Activated T-cell treated with anti-CD3 and anti-CD28 coated beads for 24 hours (primary cell): Measurements from ENCODE around the gene CD320.

Source experiments
- DNase-seq: peaks from one replicate; pipeline ENCODE4 v3.0.0-alpha.2; 2020; ENCODE audit warnings: low read depth

CD320 gene

GRCh38 chr19:8254286-8255001 lies 53.7 kb downstream of the CD320 start:
- DNase-seq, result no peak

DNA sequence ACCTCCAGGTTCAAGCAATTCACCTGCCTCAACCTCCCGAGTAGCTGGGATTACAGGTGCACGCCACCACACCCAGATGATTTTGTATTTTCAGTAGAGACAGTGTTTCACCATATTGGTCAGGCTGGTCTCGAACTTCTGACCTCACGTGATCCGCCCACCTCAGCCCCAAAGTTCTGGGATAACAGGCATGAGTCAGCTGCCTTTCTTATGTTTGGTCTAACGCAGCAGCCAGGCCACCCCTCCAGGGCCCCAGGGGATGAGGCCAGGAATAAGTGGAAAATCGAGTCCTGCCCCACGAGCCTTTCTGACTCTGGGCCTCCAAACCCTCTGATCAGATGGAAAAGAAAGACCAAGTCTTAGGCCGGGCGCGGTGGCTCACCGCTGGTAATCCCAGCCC lies 54.5 kb downstream of the CD320 start:
- DNase-seq, result no peak

- DNase-seq, result peak; percentile 74
Measured at GRCh38 chr19:8252922-8253589, 55.1 kb downstream of the CD320 start.
